Mesendoderm (in vitro differentiated cells): ENCODE measurements around the gene KIF5C.

Source experiments
- DNase-seq: peaks from one replicate; pipeline ENCODE4 v3.0.0; 2013
- H2AK5ac ChIP-seq: 2 replicates; pipeline ENCODE4 v1.6.1; 2013; ENCODE audit warnings: low read length, inconsistent platforms
- H2BK120ac ChIP-seq: 2 replicates; pipeline ENCODE4 v1.6.1; 2013; ENCODE audit warnings: low read depth, mild to moderate bottlenecking, low read length, moderate library complexity, mixed read lengths
- H2BK15ac ChIP-seq: replicated peaks from 2 replicates; pipeline ENCODE4 v1.6.1; 2013; ENCODE audit warnings: low read depth, mild to moderate bottlenecking, moderate library complexity
- H2BK5ac ChIP-seq: 2 replicates; pipeline ENCODE4 v1.6.1; 2013; ENCODE audit warnings: low read length, inconsistent platforms
- H3K18ac ChIP-seq: 2 replicates; pipeline ENCODE4 v1.6.1; 2013; ENCODE audit warnings: mild to moderate bottlenecking, low read length, mixed read lengths
- H3K23ac ChIP-seq: one replicate; pipeline ENCODE4 v1.6.1; 2013; ENCODE audit warnings: low read length
- H3K27ac ChIP-seq: 2 replicates; pipeline ENCODE4 v1.5.1; 2013; ENCODE audit warnings: low read depth, mild to moderate bottlenecking, inconsistent platforms, low read length, moderate library complexity
- H3K27me3 ChIP-seq: 2 replicates; pipeline ENCODE4 v1.6.1; 2013; ENCODE audit warnings: low read length, control low read depth, mild to moderate bottlenecking, inconsistent platforms; ENCODE audit not compliant: insufficient read depth, poor library complexity
- H3K36me3 ChIP-seq: 2 replicates; pipeline ENCODE4 v1.6.1; 2013; ENCODE audit warnings: low read length, inconsistent platforms; ENCODE audit not compliant: control insufficient read depth, insufficient read depth
- H3K4ac ChIP-seq: one replicate; pipeline ENCODE4 v1.6.1; 2013; ENCODE audit warnings: low read depth, mild to moderate bottlenecking, low read length, moderate library complexity
- H3K4me1 ChIP-seq: 2 replicates; pipeline ENCODE4 v1.6.1; 2013; ENCODE audit warnings: low read depth, low read length, inconsistent platforms; ENCODE audit not compliant: control insufficient read depth
- H3K4me2 ChIP-seq: 2 replicates; pipeline ENCODE4 v1.6.1; 2013; ENCODE audit warnings: low read length
- H3K4me3 ChIP-seq: 2 replicates; pipeline ENCODE4 v1.5.1; 2013; ENCODE audit warnings: mild to moderate bottlenecking, low read length
- H3K56ac ChIP-seq: one replicate; pipeline ENCODE4 v1.6.1; 2013; ENCODE audit warnings: low read length
- H3K79me1 ChIP-seq: 2 replicates; pipeline ENCODE4 v1.6.1; 2013; ENCODE audit warnings: low read length, inconsistent platforms
- H3K79me2 ChIP-seq: 2 replicates; pipeline ENCODE4 v1.6.1; 2013; ENCODE audit warnings: mild to moderate bottlenecking, low read length; ENCODE audit not compliant: control insufficient read depth, insufficient read depth
- H3K9ac ChIP-seq: 2 replicates; pipeline ENCODE4 v1.6.1; 2013; ENCODE audit warnings: low read length, inconsistent platforms
- H4K5ac ChIP-seq: one replicate; pipeline ENCODE4 v1.6.1; 2013; ENCODE audit warnings: low read length
- H4K8ac ChIP-seq: one replicate; pipeline ENCODE4 v1.6.1; 2013; ENCODE audit warnings: low read depth, mild to moderate bottlenecking, control low read depth, low read length, moderate library complexity
- WGBS: extraction: QIAGEN DNeasy Blood & Tissue Kit; methylation state at CpG from one replicate; pipeline ENCODE4 v1.1.7; 2013; ENCODE audit warnings: low lambda C conversion rate, missing lambda C conversion rate; ENCODE audit not compliant: insufficient coverage; ENCODE audit errors: extremely low coverage; 5-methylcytosine and 5-hydroxymethylcytosine counted together

KIF5C gene

DNA sequence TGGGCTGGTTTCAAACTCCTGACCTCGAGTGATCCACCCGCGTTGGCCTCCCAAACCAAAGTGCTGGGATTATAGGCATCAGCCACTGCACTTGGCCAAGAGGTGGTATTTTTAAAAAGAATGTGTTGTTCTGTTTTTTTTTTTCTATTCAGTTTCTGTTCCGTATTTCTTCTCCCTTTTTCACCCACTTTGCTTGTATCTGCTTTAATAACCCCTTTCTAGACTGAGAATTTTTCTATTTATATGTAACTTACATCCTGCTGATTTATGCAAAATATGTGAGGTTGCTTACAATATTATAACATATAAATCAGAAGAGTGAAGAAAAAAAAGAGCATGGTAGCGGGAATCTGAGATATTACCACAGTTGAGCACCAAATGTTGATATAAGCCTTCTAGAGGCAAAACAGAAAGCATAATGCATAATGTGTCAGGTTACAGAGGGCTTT lies 146.3 kb downstream of the KIF5C start:
- H3K36me3 ChIP-seq: no peaks in the 10 kb centered on the region
- no peak overlapping the region for H3K9ac ChIP-seq
- no peak overlapping the region for H3K27ac ChIP-seq
- H2BK5ac ChIP-seq: no peak overlapping the region
- H3K27me3 ChIP-seq: no peaks in the 10 kb centered on the region
- H3K4me2 ChIP-seq: no peak overlapping the region
- no peak overlapping the region for H3K4ac ChIP-seq
- no peak overlapping the region for H3K23ac ChIP-seq
- no peak overlapping the region for H4K5ac ChIP-seq
- H3K79me1 ChIP-seq: no peaks in the 10 kb centered on the region
- H2BK120ac ChIP-seq: no peak overlapping the region
- DNase-seq: no peak
- no peaks in the 10 kb centered on the region for H3K79me2 ChIP-seq
- no CpG with 5 or more reads among the region's 5 CpGs for WGBS
- no peak overlapping the region for H2AK5ac ChIP-seq
- no peak overlapping the region for H4K8ac ChIP-seq
- H3K56ac ChIP-seq: no peak overlapping the region
- no peaks in the 10 kb centered on the region for H3K4me1 ChIP-seq
- no peak overlapping the region for H3K18ac ChIP-seq
- no peak overlapping the region for H2BK15ac ChIP-seq
- H3K4me3 ChIP-seq: no peak overlapping the region

DNA sequence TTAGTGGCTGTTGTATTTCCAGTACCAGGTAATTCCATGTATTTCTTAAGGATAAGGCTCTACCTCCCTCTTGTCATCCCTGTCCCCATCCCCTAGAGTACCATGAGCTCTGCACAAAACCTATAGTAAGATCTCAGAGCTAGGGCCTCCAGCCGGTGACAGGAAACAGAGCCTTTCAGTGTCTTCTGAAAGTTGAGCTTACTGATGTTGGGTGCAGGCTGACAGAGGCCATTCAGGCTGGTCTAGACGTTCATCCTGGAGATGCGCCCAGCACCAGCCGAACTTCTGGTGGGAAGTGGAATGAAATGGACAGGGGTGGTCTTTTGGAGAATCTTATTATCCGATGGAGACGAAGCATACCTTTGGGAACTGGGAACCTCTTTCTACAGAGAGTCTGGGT lies 146.7 kb downstream of the KIF5C start:
- no peaks in the 10 kb centered on the region for H3K79me1 ChIP-seq
- no peaks in the 10 kb centered on the region for H3K4me1 ChIP-seq
- no peaks in the 10 kb centered on the region for H3K27me3 ChIP-seq
- no peak overlapping the region for H4K8ac ChIP-seq
- WGBS: no CpG with 5 or more reads among the region's 6 CpGs
- H3K4ac ChIP-seq: no peak overlapping the region
- no peak overlapping the region for H2BK120ac ChIP-seq
- DNase-seq: no peak
- no peak overlapping the region for H2BK15ac ChIP-seq
- no peaks in the 10 kb centered on the region for H3K79me2 ChIP-seq
- no peak overlapping the region for H3K27ac ChIP-seq
- no peak overlapping the region for H2BK5ac ChIP-seq
- no peak overlapping the region for H3K18ac ChIP-seq
- H3K23ac ChIP-seq: no peak overlapping the region
- H3K4me2 ChIP-seq: no peak overlapping the region
- H3K36me3 ChIP-seq: no peaks in the 10 kb centered on the region
- no peak overlapping the region for H3K4me3 ChIP-seq
- no peak overlapping the region for H3K56ac ChIP-seq
- no peak overlapping the region for H3K9ac ChIP-seq
- no peak overlapping the region for H2AK5ac ChIP-seq
- H4K5ac ChIP-seq: no peak overlapping the region

DNA sequence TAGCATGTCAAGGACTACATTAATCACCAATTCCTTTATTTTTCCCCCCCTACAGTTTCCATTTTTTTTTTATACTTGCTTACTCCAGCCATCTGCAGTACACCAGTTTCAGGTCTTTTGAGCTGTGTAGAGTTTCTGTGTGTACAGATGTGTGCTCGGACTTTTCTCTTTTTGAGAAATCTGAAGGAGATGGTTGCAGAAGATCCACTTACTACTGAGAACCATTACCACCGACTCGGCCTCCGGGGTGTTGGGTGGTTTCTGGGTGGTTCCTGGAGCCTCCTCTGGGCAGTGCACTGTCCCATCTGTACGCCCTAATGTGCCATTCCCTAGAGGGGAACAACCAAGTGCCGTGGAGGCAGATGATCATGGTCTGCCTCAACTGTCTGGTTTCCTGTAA lies 148.1 kb downstream of the KIF5C start:
- no CpG with 5 or more reads among the region's 6 CpGs for WGBS
- Histone ChIP-seq H3K36me3 (no peaks in the 10 kb centered on the region), H3K79me1 (no peaks in the 10 kb centered on the region), H2BK120ac (no peak overlapping the region), H2BK5ac (no peak overlapping the region), H2AK5ac (no peak overlapping the region), H3K23ac (no peak overlapping the region), H3K27ac (no peak overlapping the region), H3K4ac (no peak overlapping the region), H3K27me3 (no peaks in the 10 kb centered on the region), H3K4me1 (no peaks in the 10 kb centered on the region), H2BK15ac (no peak overlapping the region), H3K18ac (no peak overlapping the region), H3K9ac (no peak overlapping the region), H3K4me3 (no peak overlapping the region), H3K56ac (no peak overlapping the region), H3K79me2 (no peaks in the 10 kb centered on the region), H4K5ac (no peak overlapping the region), H3K4me2 (no peak overlapping the region), H4K8ac (no peak overlapping the region)
- DNase-seq: no peak

- Histone ChIP-seq H2BK5ac (no peak overlapping the region), H2AK5ac (no peak overlapping the region), H3K36me3 (no peaks in the 10 kb centered on the region), H3K9ac (no peak overlapping the region), H3K4me1 (no peaks in the 10 kb centered on the region), H3K56ac (no peak overlapping the region), H2BK15ac (no peak overlapping the region), H2BK120ac (no peak overlapping the region), H3K79me2 (no peaks in the 10 kb centered on the region), H3K23ac (no peak overlapping the region), H3K18ac (no peak overlapping the region), H4K5ac (no peak overlapping the region), H3K27me3 (no peaks in the 10 kb centered on the region), H4K8ac (no peak overlapping the region), H3K27ac (no peak overlapping the region), H3K4me3 (no peak overlapping the region), H3K79me1 (no peaks in the 10 kb centered on the region), H3K4ac (no peak overlapping the region), H3K4me2 (no peak overlapping the region)
- no CpG with 5 or more reads among the region's 7 CpGs for WGBS
- peak; percentile 25 for DNase-seq
Measured at GRCh38 chr2:149027590-149028250, 152.7 kb downstream of the KIF5C start.

- H3K27me3 ChIP-seq: no peaks in the 10 kb centered on the region
- no peak overlapping the region for H2BK120ac ChIP-seq
- H4K8ac ChIP-seq: no peak overlapping the region
- H3K4me3 ChIP-seq: no peak overlapping the region
- H2BK5ac ChIP-seq: no peak overlapping the region
- H3K79me2 ChIP-seq: no peaks in the 10 kb centered on the region
- H3K27ac ChIP-seq: no peak overlapping the region
- no peaks in the 10 kb centered on the region for H3K79me1 ChIP-seq
- no peak overlapping the region for H3K9ac ChIP-seq
- no peaks in the 10 kb centered on the region for H3K4me1 ChIP-seq
- no peaks in the 10 kb centered on the region for H3K36me3 ChIP-seq
- no peak overlapping the region for H2BK15ac ChIP-seq
- H2AK5ac ChIP-seq: no peak overlapping the region
- no peak overlapping the region for H3K4ac ChIP-seq
- H4K5ac ChIP-seq: no peak overlapping the region
- no peak overlapping the region for H3K18ac ChIP-seq
- no peak overlapping the region for H3K56ac ChIP-seq
- H3K23ac ChIP-seq: no peak overlapping the region
- H3K4me2 ChIP-seq: no peak overlapping the region
- DNase-seq: no peak
- no CpG with 5 or more reads among the region's 6 CpGs for WGBS
Measured at GRCh38 chr2:149028377-149028776, 153.3 kb downstream of the KIF5C start.

DNA sequence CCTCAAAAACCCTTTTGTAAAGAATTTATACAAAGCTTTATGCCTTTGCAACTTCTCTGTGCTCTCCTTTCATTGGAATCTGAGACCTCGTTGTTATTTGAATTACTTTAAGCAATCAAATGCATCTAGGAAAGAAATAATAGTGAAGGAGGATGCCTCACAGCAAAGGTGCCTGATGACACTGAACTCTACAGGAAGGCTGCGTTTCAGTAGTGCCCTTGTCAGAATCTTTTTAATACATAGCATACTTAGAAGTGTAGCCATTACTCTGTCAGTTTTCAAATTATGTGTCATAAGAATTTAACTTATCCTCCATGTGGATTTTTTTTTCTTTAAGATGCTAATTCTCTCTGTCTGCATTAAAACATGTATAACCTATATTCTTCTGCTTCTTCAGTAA lies 153.9 kb downstream of the KIF5C start:
- H3K4me2 ChIP-seq: no peak overlapping the region
- H3K27ac ChIP-seq: no peak overlapping the region
- no peak overlapping the region for H2BK15ac ChIP-seq
- no peak overlapping the region for H2BK5ac ChIP-seq
- H3K4ac ChIP-seq: no peak overlapping the region
- no peak overlapping the region for H3K56ac ChIP-seq
- no peak for DNase-seq
- H3K79me2 ChIP-seq: no peaks in the 10 kb centered on the region
- no peak overlapping the region for H3K4me3 ChIP-seq
- no peak overlapping the region for H3K18ac ChIP-seq
- no peaks in the 10 kb centered on the region for H3K36me3 ChIP-seq
- H4K5ac ChIP-seq: no peak overlapping the region
- no peak overlapping the region for H4K8ac ChIP-seq
- H2BK120ac ChIP-seq: no peak overlapping the region
- no CpG with 5 or more reads among the region's 2 CpGs for WGBS
- H3K27me3 ChIP-seq: no peaks in the 10 kb centered on the region
- H3K79me1 ChIP-seq: no peaks in the 10 kb centered on the region
- no peak overlapping the region for H3K9ac ChIP-seq
- no peaks in the 10 kb centered on the region for H3K4me1 ChIP-seq
- no peak overlapping the region for H3K23ac ChIP-seq
- no peak overlapping the region for H2AK5ac ChIP-seq
